ENCODE measurements around the gene ELMOD3.
"Not testable (repeated sequence)": the region's sequence is repeated elsewhere in the genome, so short reads cannot be mapped to it uniquely, and the experiment has no call there.

GRCh38 chr2:85362653-85363387 lies 8.3 kb downstream of the ELMOD3 start:
- not testable (repeated sequence) for TF ChIP-seq RXRA (IDR thresholded peaks at IDR 0.05); TAF1 (conservative IDR thresholded peaks at IDR 0.05); HNF4A (conservative IDR thresholded peaks at IDR 0.05); ZBTB33 (IDR thresholded peaks at IDR 0.05); SP1 (IDR thresholded peaks at IDR 0.05); CTCF (IDR thresholded peaks at IDR 0.05; ENCODE audit: low read depth, low read length, missing input control); HNF4G (IDR thresholded peaks at IDR 0.05); YY1 (IDR thresholded peaks at IDR 0.05); MAX (IDR thresholded peaks at IDR 0.05); RAD21 (IDR thresholded peaks at IDR 0.05)
